Measurements from ENCODE around the gene RXFP4. TPM values are rescaled to one million over a fixed set of nuclear protein-coding genes. Genes with fewer than 3 reads are reported as not detected.
A peak's percentile ranks its signal among the peaks of the same experiment; 100 is the strongest.
"Not testable (repeated sequence)": the region's sequence is repeated elsewhere in the genome, so short reads cannot be mapped to it uniquely, and the experiment has no call there.

The RXFP4 gene
- total and polyA plus RNA-seq, 4 donors: not detected

- Histone ChIP-seq H3K27ac (ENCODE audit: low read depth in 1 of 2, low read length in 2 of 2) (no peak overlapping the region), H3K36me3 (ENCODE audit: control insufficient read depth in 4 of 4, insufficient read depth in 3 of 4, low read depth in 1 of 4, low read length in 3 of 4) (no peaks in the 10 kb centered on the region), H3K9ac (ENCODE audit: low read depth in 1 of 2, low read length in 2 of 2) (no peak overlapping the region), H3K4me1 (ENCODE audit: control insufficient read depth in 4 of 4, insufficient read depth in 4 of 4, low read length in 3 of 4) (peaks cover 0 to 6% (median 3%) of the 10 kb centered on the region in 4 donors), H3K4me3 (ENCODE audit: low read depth in 1 of 3, low read length in 3 of 3) (no peak overlapping the region), H3K27me3 (ENCODE audit: control insufficient read depth in 4 of 4, insufficient read depth in 4 of 4, low read length in 3 of 4) (no peaks in the 10 kb centered on the region), H3K9me3 (ENCODE audit: control insufficient read depth in 4 of 4, low read length in 3 of 4) (no peaks in the 10 kb centered on the region)
- WGBS: 60% methylated on average over 4 of the region's 4 CpGs
- no peak for TF ChIP-seq ATF3 (IDR thresholded peaks at IDR 0.05)
- TF ChIP-seq RAD21 (IDR thresholded peaks at IDR 0.05): peak in 1 of 2 donors; percentile 22
- TF ChIP-seq TAF1 (conservative IDR thresholded peaks at IDR 0.05): no peak
- no peak for TF ChIP-seq YY1 (IDR thresholded peaks at IDR 0.05)
- peak; percentile 15 for TF ChIP-seq FOXA2 (IDR thresholded peaks at IDR 0.05)
- TF ChIP-seq HNF4A (conservative IDR thresholded peaks at IDR 0.05): peak in 1 of 2 donors; percentile 14
- no peak for TF ChIP-seq EGR1 (IDR thresholded peaks at IDR 0.05; ENCODE audit: low read depth in 2 of 2)
- TF ChIP-seq JUND (IDR thresholded peaks at IDR 0.05): no peak
- no peak for DNase-seq (ENCODE audit: low spot score)
Measured at GRCh38 chr1:155983191-155984024, 42.0 kb downstream of the RXFP4 start.

DNA sequence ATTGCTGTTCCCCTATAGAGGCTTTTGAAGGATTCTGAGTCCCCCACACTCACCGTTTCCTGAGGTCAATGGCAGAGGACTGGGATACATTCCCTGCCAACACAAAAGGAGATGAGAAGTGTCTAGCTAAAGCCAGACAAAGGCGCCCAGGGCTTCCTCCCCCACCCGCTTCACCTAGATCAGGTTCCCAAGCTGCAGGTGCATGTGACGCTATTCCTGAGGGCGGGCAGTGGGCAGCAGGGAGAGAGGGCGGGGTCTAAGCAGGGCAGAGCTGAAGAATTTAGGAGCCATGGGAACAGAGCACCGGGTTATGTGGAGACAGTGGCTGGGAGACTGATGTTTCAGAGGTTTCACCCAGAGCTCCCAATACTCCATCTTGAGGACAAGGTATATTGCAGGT is 42.9 kb downstream of the RXFP4 start:
- Histone ChIP-seq H3K36me3 (ENCODE audit: control insufficient read depth in 4 of 4, insufficient read depth in 3 of 4, low read depth in 1 of 4, low read length in 3 of 4) (no peaks in the 10 kb centered on the region), H3K4me3 (ENCODE audit: low read depth in 1 of 3, low read length in 3 of 3) (no peak overlapping the region), H3K9me3 (ENCODE audit: control insufficient read depth in 4 of 4, low read length in 3 of 4) (no peaks in the 10 kb centered on the region), H3K27me3 (ENCODE audit: control insufficient read depth in 4 of 4, insufficient read depth in 4 of 4, low read length in 3 of 4) (no peaks in the 10 kb centered on the region), H3K27ac (ENCODE audit: low read depth in 1 of 2, low read length in 2 of 2) (no peak overlapping the region), H3K4me1 (ENCODE audit: control insufficient read depth in 4 of 4, insufficient read depth in 4 of 4, low read length in 3 of 4) (peaks cover 0 to 8% (median 3%) of the 10 kb centered on the region in 4 donors), H3K9ac (ENCODE audit: low read depth in 1 of 2, low read length in 2 of 2) (no peak overlapping the region)
- no peak for DNase-seq (ENCODE audit: low spot score)
- no peak for TF ChIP-seq CTCF (IDR thresholded peaks at IDR 0.05; ENCODE audit: low read depth, low read length, missing input control)
- no peak for TF ChIP-seq TAF1 (conservative IDR thresholded peaks at IDR 0.05)
- no peak for TF ChIP-seq YY1 (IDR thresholded peaks at IDR 0.05)
- no peak for TF ChIP-seq FOXA1 (IDR thresholded peaks at IDR 0.05)
- TF ChIP-seq REST (IDR thresholded peaks at IDR 0.05): no peak
- no peak for TF ChIP-seq EGR1 (IDR thresholded peaks at IDR 0.05; ENCODE audit: low read depth in 2 of 2)
- no peak for TF ChIP-seq JUND (IDR thresholded peaks at IDR 0.05)
- TF ChIP-seq, protein P1, sequence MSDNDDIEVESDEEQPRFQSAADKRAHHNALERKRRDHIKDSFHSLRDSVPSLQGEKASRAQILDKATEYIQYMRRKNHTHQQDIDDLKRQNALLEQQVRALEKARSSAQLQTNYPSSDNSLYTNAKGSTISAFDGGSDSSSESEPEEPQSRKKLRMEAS (IDR thresholded peaks at IDR 0.05): no peak
- no peak for TF ChIP-seq ATF3 (IDR thresholded peaks at IDR 0.05)
- TF ChIP-seq HNF4A (conservative IDR thresholded peaks at IDR 0.05): no peak
- no peak for TF ChIP-seq ZBTB33 (IDR thresholded peaks at IDR 0.05)
- TF ChIP-seq NR2F2 (IDR thresholded peaks at IDR 0.05): no peak
- TF ChIP-seq FOXA2 (IDR thresholded peaks at IDR 0.05): no peak
- TF ChIP-seq RAD21 (IDR thresholded peaks at IDR 0.05): no peak
- no peak for TF ChIP-seq RXRA (IDR thresholded peaks at IDR 0.05)
- no peak for TF ChIP-seq GABPA (IDR thresholded peaks at IDR 0.05 in 1 of 2, conservative IDR thresholded peaks at IDR 0.05 in 1 of 2)
- TF ChIP-seq HNF4G (IDR thresholded peaks at IDR 0.05): no peak
- no peak for TF ChIP-seq SP1 (IDR thresholded peaks at IDR 0.05)
- whole genome bisulfite sequencing: 89% methylated on average over 7 of the region's 7 CpGs

GRCh38 chr1:155984903-155985645 is 43.6 kb downstream of the RXFP4 start:
- H3K27ac ChIP-seq (ENCODE audit: low read depth in 1 of 2, low read length in 2 of 2); H3K9ac ChIP-seq (ENCODE audit: low read depth in 1 of 2, low read length in 2 of 2); DNase-seq (ENCODE audit: low spot score); H3K36me3 ChIP-seq (ENCODE audit: control insufficient read depth in 4 of 4, insufficient read depth in 3 of 4, low read depth in 1 of 4, low read length in 3 of 4); H3K4me3 ChIP-seq (ENCODE audit: low read depth in 1 of 3, low read length in 3 of 3); H3K9me3 ChIP-seq (ENCODE audit: control insufficient read depth in 4 of 4, low read length in 3 of 4); H3K27me3 ChIP-seq (ENCODE audit: control insufficient read depth in 4 of 4, insufficient read depth in 4 of 4, low read length in 3 of 4): not testable (repeated sequence)
- WGBS: 92% methylated on average over 11 of the region's 11 CpGs
- H3K4me1 ChIP-seq (ENCODE audit: control insufficient read depth in 4 of 4, insufficient read depth in 4 of 4, low read length in 3 of 4): peaks cover 0 to 11% (median 5%) of the 10 kb centered on the region in 4 donors

Data from liver (tissue), 9 donors.